ENCODE measurements around the gene NR4A2. TPM values are rescaled to one million over a fixed set of nuclear protein-coding genes. Genes with fewer than 3 reads are reported as not detected.

Gene NR4A2
- total RNA-seq, 1 donor = not detected

DNA sequence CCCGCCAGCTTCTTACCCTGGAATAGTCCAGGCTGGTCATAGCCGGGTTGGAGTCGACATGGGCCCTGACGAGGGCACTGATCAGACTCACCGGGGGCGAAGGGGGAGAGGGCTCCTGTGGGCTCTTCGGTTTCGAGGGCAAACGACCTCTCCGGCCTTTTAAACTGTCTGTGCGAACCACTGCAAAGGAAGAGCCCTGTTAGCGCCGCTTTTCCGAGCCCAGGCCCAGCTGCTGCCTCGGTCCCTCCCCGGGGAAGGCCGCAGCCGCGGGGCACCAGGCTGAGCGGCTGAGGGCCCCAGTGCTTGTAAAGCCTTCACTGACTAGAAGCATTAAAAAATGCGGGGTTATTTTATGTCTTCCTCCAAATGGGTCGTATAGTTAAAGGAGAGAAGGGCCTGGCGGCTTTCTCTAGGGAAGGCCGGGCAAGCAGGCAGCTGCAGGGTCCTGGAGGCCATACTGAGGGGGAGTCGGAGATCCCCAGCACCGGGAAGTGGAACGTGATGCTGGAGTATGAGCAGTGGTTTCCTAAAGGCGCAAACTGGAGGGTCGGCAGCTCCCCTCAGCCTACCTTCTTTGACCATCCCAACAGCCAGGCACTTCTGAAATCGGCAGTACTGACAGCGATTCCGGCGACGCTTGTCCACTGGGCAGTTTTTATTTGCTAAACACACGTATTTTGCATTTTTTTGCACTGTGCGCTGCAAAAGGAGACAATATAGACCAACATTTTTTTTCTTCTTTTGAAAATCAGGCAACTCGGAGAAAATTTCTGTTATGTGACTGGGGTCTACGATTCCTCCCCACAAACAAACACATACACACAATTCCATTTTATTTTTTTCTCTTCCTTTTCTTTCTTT lies 4.5 kb downstream of the NR4A2 start:
- DNase-seq (ENCODE audit: low read depth) = no peak
- H3K4me3 ChIP-seq (ENCODE audit: low read depth, low read length) = no peak overlapping the region
- TF ChIP-seq, protein P1, sequence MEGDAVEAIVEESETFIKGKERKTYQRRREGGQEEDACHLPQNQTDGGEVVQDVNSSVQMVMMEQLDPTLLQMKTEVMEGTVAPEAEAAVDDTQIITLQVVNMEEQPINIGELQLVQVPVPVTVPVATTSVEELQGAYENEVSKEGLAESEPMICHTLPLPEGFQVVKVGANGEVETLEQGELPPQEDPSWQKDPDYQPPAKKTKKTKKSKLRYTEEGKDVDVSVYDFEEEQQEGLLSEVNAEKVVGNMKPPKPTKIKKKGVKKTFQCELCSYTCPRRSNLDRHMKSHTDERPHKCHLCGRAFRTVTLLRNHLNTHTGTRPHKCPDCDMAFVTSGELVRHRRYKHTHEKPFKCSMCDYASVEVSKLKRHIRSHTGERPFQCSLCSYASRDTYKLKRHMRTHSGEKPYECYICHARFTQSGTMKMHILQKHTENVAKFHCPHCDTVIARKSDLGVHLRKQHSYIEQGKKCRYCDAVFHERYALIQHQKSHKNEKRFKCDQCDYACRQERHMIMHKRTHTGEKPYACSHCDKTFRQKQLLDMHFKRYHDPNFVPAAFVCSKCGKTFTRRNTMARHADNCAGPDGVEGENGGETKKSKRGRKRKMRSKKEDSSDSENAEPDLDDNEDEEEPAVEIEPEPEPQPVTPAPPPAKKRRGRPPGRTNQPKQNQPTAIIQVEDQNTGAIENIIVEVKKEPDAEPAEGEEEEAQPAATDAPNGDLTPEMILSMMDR (IDR thresholded peaks at IDR 0.05; ENCODE audit: insufficient read depth, low read depth, low read length) = no peak

DNA sequence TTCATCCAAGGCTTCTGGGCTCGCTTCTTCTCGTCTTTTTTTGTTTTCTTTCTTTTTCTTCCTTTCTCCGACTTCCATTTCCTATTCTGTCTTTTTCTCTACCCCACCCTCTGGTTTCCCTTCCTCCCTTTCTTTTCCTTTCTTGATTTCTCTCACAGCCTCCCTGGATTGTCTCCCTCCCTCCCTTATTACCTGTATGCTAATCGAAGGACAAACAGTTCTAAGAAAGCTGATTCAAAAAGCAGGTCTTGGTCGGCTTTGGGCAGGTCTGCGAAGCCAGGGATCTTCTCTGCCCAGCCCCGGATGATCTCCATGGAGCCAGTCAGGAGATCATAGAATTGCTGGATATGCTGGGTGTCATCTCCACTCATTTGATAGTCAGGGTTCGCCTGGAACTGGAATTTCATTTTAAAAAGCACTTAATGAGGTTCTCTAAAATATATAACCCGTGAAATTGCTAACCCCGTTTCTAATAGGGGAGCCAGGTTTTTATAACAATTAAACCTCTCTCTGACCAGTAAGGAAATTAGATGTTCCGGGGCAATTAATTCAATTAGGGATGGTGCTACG lies 5.9 kb downstream of the NR4A2 start:
- DNase-seq (ENCODE audit: low read depth) = no peak
- TF ChIP-seq, protein P1 (IDR thresholded peaks at IDR 0.05; ENCODE audit: insufficient read depth, low read depth, low read length) = no peak
- H3K4me3 ChIP-seq (ENCODE audit: low read depth, low read length) = no peak overlapping the region

DNA sequence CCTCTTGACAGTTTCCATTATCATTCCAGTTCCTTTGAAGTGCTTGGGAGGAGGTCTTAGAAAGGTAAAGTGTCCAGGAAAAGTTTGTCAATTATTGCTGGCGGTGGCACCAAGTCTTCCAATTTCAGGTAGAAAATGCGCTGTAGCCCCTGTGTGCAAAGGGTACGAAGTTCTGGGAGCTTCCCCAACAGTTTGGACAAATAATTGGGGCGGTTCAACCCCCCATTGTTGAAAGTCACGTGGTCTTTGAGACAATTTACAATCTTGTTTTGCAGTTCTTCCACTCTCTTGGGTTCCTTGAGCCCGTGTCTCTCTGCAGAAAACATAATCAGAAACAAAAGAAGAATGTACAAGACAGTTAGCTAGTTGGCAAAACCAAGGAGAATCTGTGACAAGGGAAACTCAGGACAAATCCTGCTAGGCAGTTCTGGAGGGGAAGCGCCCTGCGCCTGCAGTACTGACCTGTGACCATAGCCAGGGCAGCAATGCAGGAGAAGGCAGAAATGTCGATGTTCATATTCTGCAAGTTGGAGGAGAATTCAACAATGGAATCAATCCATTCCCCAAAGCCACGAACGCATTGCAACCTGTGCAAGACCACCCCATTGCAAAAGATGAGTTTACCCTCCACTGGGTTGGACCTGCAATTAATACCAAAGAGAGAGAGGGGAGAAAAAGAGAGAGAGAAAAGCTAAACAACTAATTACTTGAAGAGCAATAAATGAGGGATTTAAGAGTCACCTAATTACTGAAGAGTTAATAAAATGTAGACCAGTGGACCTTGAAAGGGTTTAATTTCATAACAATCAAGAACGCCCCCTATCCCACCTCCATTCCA lies 6.6 kb downstream of the NR4A2 start:
- no peak for DNase-seq (ENCODE audit: low read depth)
- no peak overlapping the region for H3K4me3 ChIP-seq (ENCODE audit: low read depth, low read length)
- TF ChIP-seq, protein P1 (IDR thresholded peaks at IDR 0.05; ENCODE audit: insufficient read depth, low read depth, low read length) = no peak

DNA sequence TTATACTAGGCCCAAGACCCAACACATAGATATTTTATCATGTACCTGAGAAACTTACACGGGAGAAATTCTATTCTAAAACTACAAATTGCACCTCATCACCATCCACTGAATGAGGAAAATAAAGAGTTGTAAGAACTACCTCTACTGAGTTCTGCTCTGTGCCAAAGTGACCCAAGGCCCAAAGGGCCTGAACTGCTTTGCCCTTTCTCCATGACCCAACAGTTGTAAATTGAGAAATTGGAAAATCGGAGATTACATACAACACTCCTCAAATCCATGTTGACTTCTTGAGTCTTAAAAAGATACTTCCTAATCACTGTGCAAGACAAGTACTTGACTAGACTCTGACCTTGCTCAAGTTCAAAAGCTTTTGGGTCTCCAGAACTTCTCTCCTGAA lies 8.8 kb downstream of the NR4A2 start:
- DNase-seq (ENCODE audit: low read depth) = no peak
- H3K4me3 ChIP-seq (ENCODE audit: low read depth, low read length) = no peak overlapping the region
- TF ChIP-seq, protein P1 (IDR thresholded peaks at IDR 0.05; ENCODE audit: insufficient read depth, low read depth, low read length) = no peak

DNA sequence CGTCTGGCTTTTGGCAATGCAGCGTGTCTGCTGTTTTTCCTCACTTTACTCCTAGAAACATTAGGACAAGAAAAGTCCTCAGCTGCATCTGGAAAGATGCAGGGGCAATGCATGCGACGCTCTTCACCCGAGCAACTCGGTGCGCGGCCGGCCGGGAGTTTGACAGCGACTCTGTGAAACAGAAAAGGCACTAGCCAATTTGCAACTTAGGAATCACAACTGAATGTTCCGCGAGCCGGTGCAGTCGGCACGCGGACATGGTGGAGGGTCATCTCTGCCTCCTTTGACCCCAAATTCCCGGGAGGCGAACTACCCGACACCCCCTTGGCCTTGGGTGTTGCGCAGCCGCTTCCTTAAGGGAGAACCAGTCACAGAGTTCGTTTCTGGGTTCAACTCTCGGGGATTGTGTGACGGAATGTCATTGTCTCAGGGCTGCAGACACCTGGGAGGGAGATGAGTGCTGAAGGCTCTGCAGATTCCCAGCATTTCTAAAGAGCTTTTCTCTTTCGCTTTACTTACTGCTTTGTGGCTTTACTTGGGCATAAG lies 9.8 kb downstream of the NR4A2 start:
- TF ChIP-seq, protein P1 (IDR thresholded peaks at IDR 0.05; ENCODE audit: insufficient read depth, low read depth, low read length) = no peak
- no peak overlapping the region for H3K4me3 ChIP-seq (ENCODE audit: low read depth, low read length)
- peak; percentile 39 for DNase-seq (ENCODE audit: low read depth)

DNA sequence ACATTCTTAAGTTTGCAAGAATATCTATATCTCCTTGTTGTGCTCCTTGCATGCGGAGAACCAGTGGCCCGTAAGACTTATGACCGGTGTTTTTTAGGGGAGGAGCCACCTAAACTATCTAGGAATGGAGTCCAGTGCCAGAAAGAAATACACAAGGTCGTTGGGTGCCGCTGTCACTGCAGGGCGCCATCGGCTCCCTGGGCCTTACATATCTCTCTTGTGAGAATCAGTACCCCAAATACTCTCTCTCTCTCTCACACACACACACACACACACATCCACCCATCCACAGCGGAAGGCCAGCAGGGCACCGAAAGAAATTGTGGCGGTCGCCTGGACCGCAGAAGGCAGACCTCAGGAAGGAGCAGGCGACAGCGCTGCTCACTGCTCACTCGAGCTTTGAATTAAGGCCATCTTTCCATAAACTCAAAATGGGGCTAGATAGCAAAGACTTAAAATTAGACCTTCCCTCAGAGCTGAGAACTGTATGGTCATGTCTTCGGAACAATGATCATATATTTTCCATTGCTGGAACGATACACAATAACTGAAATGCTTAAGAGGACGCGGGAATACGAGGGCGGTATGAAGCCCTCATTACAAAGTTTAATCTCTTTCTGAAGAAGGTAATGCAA lies 10.4 kb downstream of the NR4A2 start:
- TF ChIP-seq, protein P1 (IDR thresholded peaks at IDR 0.05; ENCODE audit: insufficient read depth, low read depth, low read length) = no peak
- no peak for DNase-seq (ENCODE audit: low read depth)
- no peak overlapping the region for H3K4me3 ChIP-seq (ENCODE audit: low read depth, low read length)
